ENCODE results near the gene UTS2R.
"Not testable (repeated sequence)": the region's sequence is repeated elsewhere in the genome, so short reads cannot be mapped to it uniquely, and the experiment has no call there.

The UTS2R gene

DNA sequence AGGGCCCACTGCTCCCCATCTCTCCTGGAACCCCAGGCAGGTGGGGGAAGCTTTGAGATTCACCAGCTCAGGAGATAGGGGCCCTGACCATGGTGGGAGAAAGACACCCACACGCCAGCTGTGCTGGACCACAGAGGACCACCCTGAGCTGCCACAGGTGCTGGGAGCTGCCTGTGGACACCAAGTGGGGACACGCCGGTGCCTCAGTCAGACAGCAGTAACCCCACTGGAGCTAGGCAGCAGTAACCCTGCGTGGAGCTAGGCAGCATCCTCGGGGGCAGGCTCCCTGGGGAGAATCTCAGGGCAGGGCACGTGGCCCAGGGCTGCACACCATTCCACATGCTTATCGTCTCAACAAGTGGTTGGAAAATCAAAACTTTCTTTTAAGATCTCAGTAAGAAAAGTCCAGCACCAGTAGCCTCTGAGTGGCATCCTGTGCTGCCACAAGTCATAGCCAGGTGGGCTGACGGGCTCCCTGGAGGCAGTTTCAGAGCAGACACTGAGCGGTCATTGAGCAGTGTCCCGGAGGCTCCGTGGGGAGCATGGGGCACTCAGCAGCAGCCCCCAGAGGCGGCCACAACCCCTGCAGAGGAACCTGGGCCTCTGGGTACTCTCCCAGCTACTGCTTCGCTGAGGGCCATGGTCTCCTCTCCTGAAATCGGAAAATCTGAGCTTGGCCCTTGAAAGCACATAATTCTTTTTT, 38.6 kb downstream of the UTS2R start:
- DNase-seq = no peak

DNA sequence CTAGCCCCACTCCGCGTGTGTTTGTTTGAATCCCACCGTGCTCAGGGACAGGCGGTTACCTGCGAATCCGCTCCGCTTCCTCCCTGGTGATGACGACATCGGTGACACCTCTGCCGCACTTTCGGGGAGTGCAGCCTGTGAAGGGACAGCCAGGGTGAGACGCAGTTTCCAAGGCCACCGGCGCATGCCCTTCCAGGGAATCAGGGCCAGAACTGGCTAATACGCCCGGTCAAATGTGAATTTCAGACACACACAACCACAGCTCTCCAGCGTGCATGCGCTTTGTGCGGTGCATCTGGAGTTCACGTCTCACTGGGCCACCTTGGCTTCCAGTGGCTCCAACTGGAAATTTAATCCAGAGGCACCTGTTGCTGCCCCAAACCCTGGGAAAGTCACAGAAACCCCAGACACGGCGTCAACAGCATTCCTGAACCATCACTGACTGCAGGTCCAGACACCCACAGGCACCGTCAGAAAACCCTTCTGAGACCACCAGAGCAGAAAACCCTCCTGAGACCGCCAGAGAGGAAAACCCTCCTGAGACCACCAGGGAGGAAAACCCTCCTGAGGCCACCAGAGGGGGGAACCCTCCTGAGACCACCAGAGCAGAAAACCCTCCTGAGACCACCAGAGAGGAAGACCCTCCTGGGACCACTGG, 40.0 kb downstream of the UTS2R start:
- DNase-seq = no peak

DNA sequence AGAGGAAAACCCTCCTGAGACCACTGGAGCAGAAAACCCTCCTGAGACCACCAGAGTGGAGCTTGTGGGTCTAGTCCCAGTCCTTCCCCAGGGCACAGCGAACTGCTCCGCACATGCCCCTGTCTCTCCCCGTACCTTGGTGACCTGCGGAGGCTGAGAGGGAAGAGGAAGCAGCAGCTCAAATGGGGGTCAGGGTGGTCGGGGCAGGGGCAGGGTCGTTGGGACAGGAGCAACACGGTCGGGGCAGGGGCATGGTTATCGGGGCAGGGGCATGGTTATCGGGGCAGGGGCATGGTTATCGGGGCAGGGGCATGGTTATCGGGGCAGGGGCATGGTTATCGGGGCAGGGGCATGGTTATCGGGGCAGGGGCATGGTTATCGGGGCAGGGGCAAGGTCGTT, 40.5 kb downstream of the UTS2R start:
- not testable (repeated sequence) for DNase-seq

DNA sequence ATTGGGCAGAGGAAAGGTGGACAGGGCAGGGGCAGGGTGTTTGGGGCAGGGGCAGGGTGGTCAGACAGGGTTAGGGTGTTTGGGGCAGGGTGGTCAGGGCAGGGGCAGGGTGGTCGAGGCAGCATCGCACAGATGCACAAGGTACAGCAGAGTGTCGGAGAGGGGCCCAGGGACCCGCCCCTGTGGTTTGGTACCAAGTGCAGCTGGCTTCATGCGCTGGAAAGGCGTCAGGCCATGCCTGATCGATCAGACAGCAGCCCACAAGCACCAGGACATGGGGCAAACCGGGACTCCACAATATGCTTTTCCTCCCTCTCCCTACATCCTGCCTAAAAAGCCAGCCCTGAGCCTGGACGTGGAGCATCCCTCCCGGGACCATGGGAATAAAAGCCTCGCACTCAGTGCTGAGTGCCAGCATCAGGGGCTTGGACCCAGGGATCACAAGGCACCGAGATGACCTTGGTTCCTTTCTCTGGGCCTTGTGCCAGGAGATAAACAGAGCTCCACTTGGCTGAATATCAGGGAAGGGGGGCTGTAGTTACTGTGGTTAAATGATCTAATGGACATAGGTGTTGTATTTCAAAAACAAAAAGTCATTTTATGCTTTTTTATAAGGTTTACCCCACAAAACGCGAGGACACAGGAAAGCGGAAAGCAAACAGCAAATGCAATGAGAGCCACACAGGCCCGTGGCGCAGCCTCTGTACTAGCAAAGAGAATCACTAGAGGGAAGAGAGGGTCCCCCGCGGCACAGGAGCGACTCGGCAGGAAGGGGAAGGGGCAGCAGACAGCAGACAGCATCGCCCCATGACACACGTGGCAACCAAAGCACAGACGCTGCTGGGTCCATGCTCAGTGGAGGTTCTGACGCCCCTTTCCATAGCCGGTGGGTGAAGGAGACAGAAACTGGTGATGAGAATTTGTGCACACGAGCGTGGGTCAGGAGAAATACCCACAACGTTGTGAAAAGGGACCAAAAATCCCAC, 41.3 kb downstream of the UTS2R start:
- DNase-seq = no peak

DNA sequence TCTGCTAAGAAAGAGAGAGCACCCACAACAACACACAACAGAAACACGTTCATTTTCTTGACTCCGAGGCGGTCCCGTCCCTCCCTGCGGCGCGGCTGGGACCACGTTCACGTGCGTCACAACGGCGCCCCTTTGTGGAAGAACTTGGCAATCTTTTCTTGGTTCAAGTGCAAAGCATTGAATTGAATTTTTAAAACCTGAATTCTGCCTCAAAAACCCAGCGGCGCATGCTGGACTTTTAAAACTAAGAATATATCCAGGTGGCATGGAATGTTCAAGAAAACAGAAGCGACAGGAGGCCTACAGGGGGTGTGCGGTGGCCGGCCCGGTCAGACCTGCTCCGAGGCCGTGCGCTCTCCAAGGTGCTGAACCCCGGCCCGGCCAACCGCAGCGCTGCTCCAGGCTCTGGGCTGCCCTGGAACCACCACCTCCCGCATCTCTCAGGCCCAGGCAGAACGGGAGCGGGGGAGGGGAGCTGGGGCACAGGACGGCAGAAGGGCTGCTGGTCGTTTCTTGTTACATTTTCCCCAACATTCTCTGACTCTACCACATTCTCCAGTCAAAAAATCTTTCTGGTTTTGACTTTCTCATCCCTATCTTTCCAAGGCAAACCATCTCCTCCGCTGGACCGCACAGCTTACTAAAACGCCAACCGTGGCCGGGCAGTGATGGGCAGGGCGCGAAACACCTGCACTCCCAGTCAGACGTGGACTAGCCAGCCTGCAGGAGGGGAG, 43.1 kb downstream of the UTS2R start:
- peak; percentile 70 for DNase-seq

DNA sequence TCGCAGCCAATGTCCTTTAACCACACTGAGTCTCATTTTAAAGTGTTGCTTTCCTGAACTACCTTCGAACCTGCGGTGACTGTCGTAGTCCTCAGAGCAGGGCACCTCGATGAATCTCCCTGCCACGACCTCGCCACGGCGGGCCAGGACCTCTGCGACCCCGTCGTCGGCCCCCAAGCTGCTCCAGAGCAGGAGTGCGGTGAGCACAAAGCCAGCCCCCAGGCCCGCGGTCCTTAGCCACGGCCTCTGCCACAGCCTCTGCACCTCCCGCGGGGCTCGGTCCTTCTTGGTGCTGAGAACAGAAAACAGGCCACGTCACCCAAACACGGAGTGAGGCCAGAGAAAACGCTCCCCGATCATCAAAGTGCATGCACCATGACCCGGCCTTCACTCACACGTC, 43.8 kb downstream of the UTS2R start:
- DNase-seq = no peak

DNA sequence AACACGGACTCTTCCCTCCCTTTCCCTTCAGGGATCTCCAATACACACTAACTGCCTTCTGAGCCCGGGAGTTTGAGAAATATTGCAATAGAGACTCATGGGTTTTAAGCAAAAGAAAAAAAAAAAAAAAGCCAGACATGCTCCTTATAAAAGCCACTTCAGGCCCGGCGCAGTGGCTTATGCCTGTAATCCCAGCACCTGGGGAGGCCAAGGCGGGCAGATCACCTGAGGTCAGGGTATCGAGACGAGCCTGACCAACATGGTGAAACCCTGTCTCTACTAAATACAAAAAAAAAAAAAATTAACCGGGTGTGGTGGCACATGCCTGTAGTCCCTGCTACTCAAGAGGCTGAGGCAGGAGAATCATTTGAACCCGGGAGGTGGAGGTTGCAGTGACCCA, 44.2 kb downstream of the UTS2R start:
- DNase-seq = no peak

DNA sequence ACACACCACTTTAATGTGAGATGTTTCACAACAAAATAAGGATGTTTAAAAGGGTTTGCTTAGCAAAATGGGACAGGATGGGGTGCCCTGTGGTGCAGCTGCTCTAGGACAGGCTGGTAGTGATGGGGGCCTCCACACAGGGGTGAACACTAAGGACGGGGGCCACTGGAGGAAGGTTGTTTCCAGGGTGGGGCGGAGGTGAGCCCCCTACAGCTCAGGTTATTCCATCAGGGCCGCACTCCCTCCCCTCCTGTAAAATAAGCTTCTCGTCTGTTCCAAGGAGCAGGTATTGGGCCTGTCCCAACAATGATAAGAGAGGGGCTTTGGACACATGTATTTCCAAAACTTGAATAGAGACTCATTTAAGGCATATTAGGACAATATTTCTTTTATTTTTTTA, 44.7 kb downstream of the UTS2R start:
- no peak for DNase-seq

DNA sequence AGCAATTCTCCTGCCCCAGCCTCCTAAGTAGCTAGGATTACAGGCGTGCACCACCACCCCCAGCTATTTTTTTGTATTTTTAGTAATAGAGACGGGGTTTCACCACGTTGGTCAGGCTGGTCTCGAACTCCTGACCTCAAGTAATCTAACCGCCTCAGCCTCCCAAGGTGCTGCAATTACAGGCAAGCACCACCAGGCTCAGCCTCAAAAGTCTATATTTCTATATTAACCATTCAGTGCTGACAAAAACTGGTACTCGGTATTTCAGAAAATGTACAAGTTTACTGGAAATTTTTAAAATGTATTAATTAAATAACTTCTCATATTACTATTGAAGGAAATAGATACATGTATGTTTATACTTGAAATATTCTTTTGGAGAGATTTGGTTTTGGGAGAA, 45.2 kb downstream of the UTS2R start:
- DNase-seq = no peak

DNA sequence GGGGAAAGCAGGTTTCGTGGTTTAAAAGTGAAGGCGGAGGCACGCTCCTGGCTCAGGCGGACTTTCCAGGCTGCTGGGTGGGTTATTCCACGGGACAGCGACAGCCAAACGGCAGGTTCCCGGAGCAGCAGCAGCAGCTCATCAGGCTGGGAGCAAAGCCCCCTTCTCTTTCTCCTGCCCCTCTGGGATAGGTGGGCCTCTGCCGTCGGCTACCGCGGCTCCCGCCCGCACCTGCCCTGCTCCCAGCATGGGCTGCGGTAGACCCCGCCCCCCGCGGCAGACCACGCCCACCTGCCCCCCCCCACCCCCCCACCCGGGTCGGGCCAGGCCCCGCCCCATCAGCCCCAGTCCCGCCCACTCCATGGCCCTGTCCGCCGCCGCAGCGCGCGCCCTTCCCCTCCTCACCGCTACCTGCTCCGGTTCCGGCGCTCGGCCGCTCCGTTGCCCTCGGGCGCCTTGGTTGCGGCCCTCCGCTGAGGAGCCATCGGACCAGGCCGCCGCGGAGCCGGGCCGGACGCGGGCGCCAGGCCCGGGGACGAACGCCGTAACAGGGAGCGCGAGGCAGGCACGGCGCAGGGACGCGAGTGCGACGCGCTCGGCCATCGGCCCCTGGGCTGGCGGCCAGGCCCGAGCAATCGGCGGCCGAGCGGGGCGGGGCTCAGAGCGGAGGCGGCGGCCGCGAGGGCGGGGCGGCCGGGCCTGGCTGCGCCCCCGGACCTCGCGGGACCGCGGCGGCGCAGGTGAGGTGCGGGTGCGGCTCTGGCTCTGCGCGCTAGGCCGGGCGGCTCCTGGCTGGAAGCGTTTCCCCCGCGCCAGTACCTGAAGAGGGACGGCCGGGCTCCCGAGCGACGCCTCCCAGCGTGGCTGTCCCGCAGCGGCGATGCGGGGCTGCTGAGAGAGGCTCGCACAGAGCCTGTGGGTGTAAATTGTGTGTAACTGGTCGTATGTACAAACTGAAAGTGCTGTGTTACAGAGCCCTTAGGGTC, 46.7 kb downstream of the UTS2R start, which contains the start of the genes HEXD and OGFOD3:
HEXD (plus strand) TSS at position 347 of the 986 bp plus-strand sequence. CDS start 1,453 bp downstream, outside the sequence.
OGFOD3 (minus strand) TSS at position 586 of the 986 bp plus-strand sequence; CDS start at position 485, 101 bp downstream.
- peak; percentile 79 for DNase-seq

DNA sequence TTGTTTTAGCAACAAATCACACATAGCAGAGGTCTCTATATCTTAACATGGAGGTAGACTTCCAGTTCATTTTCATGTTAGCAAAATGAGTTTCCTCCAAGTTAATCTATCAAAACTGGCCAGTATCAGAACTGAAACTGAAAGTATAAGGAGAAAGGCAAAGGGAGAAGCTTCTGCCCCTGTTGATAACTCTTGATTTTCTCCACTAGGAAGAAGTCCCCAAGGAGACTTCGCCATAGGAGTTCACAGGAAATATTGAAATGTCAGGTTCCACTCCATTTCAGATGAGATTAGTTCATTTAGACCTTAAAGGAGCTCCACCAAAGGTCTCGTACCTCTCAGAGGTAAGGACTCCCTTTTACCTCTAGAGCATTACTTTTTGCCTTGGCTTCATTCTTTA, 48.0 kb downstream of the UTS2R start:
- no peak for DNase-seq

DNA sequence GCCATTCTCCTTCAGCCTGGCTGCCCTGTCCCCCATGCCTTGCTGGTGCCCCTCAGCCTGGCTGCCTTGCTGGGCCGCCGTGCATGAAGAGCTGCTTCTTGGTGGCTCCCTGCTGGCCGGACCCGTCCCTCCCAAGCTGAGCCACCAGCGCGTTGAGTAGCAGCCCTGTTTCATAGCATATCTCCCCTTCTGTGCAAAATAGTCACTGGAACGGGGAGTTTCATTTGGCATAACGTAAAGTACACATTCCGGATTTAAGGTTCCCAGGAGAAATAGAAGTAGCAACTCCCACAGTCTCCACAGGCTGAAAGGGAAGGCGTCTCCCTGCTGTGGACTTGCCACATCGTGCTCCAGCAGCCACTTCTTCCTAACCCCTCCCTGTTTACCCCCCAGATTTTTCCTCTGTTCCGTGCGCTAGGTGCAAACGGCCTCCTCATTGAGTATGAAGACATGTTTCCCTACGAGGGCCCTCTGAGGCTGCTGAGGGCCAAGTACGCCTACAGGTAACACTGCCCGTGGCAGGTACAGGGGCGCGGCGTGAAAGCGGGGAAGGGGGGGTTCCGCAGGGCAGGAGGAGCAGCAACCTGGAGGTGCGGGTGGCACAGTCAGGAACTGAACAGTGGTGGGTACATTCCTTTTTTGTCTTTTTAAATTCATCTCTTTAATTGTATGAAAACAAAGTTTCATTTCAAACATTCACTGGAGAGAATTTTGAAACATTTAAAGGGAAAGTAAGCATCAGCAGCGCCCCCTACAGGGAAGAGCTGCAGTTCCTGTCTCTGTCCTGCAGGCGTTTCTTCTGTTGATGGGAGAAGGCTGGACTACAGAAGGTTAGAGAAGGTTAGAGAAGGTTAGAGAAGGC, 52.7 kb downstream of the UTS2R start:
- DNase-seq = peak; percentile 54

DNA sequence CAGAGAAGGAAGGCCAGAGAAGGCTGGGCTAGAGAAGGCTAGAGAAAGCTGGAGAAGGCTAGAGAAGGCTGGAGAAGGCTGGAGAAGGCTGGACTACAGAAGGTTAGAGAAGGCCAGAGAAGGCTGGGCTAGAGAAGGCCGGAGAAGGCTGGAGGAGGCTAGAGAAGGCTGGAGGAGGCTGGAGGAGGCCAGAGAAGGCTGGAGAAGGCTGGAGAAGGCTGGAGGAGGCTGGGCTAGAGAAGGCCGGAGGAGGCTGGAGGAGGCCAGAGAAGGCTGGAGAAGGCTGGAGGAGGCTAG, 53.2 kb downstream of the UTS2R start:
- DNase-seq = no peak
